CD14-positive monocyte (primary cell): ENCODE data around the gene SLCO1B3. TPM values are rescaled to one million over a fixed set of nuclear protein-coding genes. Genes with fewer than 3 reads are reported as not detected.

Source experiments
- DNase-seq, 3 donors: peaks; one replicate each; pipeline ENCODE4 v3.0.0-alpha.2; 2011 to 2022
- H2AFZ ChIP-seq: 2 replicates; pipeline ENCODE4 v1.6.0; 2012; ENCODE audit warnings: mild to moderate bottlenecking, low read depth, low read length, inconsistent platforms; ENCODE audit not compliant: insufficient read depth, poor library complexity, severe bottlenecking
- H3K27ac ChIP-seq, 2 donors: 1 replicate in 1 of 2; 2 replicates in 1 of 2; pipeline ENCODE4 v1.5.1; 2012 to 2013; ENCODE audit warnings: low read length in 2 of 2, control low read depth in 1 of 2, inconsistent platforms in 1 of 2, low read depth in 1 of 2, mild to moderate bottlenecking in 1 of 2
- H3K27me3 ChIP-seq, 2 donors: one replicate each; pipeline versions ENCODE4 v1.6.0 to v1.6.1; 2011 to 2013; ENCODE audit warnings: low read length in 2 of 2; ENCODE audit not compliant: control insufficient read depth in 2 of 2, insufficient read depth in 2 of 2
- H3K36me3 ChIP-seq, 2 donors: replicated peaks in 1 of 2; 1 replicate in 1 of 2; 2 replicates in 1 of 2; pipeline versions ENCODE4 v1.5.1 to v1.6.1; 2012 to 2013; ENCODE audit warnings: low read length in 2 of 2, control low read depth in 1 of 2, inconsistent platforms in 1 of 2, mild to moderate bottlenecking in 1 of 2; ENCODE audit not compliant: insufficient read depth in 2 of 2, control insufficient read depth in 1 of 2
- H3K4me1 ChIP-seq, 2 donors: 1 replicate in 1 of 2; 2 replicates in 1 of 2; pipeline versions ENCODE4 v1.5.1 to v1.6.1; 2012 to 2013; ENCODE audit warnings: low read length in 2 of 2, control low read depth in 1 of 2, inconsistent platforms in 1 of 2, mild to moderate bottlenecking in 1 of 2, moderate library complexity in 1 of 2; ENCODE audit not compliant: insufficient read depth in 2 of 2, control insufficient read depth in 1 of 2
- H3K4me2 ChIP-seq: replicated peaks from 2 replicates; pipeline ENCODE3; 2012; ENCODE audit warnings: low read length, moderate library complexity, mild to moderate bottlenecking; ENCODE audit not compliant: poor library complexity, severe bottlenecking; ENCODE audit errors: extremely low read depth
- H3K4me3 ChIP-seq, 3 experiments: fragments of 200-600 bp in 1 of 3; sonication (generic) in 1 of 3; replicated peaks in 1 of 3; 1 replicate in 2 of 3; 2 replicates in 1 of 3; pipeline ENCODE4 v1.5.1; 2011 to 2013; ENCODE audit warnings: low read length in 3 of 3, mild to moderate bottlenecking in 3 of 3, control low read depth in 2 of 3, low read depth in 2 of 3, inconsistent platforms in 1 of 3, moderate library complexity in 1 of 3
- H3K79me2 ChIP-seq: 2 replicates; pipeline ENCODE4 v1.6.0; 2012; ENCODE audit warnings: mild to moderate bottlenecking, control low read depth, inconsistent platforms, low read length, moderate library complexity; ENCODE audit not compliant: insufficient read depth
- H3K9ac ChIP-seq: 2 replicates; pipeline ENCODE4 v1.6.0; 2017; ENCODE audit warnings: low read length, mild to moderate bottlenecking; ENCODE audit not compliant: insufficient read depth, poor library complexity, severe bottlenecking
- H3K9me3 ChIP-seq, 2 donors: replicated peaks in 1 of 2; 1 replicate in 1 of 2; 2 replicates in 1 of 2; pipeline versions ENCODE4 v1.5.1 to v1.6.1; 2012 to 2013; ENCODE audit warnings: low read length in 2 of 2, control low read depth in 1 of 2; ENCODE audit not compliant: control insufficient read depth in 1 of 2, insufficient read depth in 1 of 2
- H4K20me1 ChIP-seq: 2 replicates; pipeline ENCODE4 v1.6.0; 2012; ENCODE audit warnings: mild to moderate bottlenecking, low read length, control low read depth, moderate library complexity; ENCODE audit not compliant: insufficient read depth
- H3K27ac Mint-ChIP-seq, 7 donors: one replicate each; pipeline ENCODE4 v1.8.0; 2020; ENCODE audit warnings: mild to moderate bottlenecking in 7 of 7, mixed read lengths in 7 of 7, moderate library complexity in 6 of 7, inconsistent platforms in 2 of 7
- H3K27me3 Mint-ChIP-seq, 3 donors: one replicate each; pipeline ENCODE4 v1.8.0; 2021 to 2022; ENCODE audit warnings: low read depth in 3 of 3, mild to moderate bottlenecking in 3 of 3, mixed read lengths in 3 of 3, moderate library complexity in 3 of 3, inconsistent platforms in 1 of 3
- H3K36me3 Mint-ChIP-seq, 2 donors: one replicate each; pipeline ENCODE4 v1.8.0; 2020; ENCODE audit warnings: mixed read lengths in 2 of 2, inconsistent platforms in 1 of 2, mild to moderate bottlenecking in 1 of 2
- H3K4me1 Mint-ChIP-seq: one replicate; pipeline ENCODE4 v1.8.0; 2020; ENCODE audit warnings: mild to moderate bottlenecking, mixed read lengths
- H3K4me3 Mint-ChIP-seq, 2 donors: one replicate each; pipeline ENCODE4 v1.8.0; 2020; ENCODE audit warnings: mild to moderate bottlenecking in 2 of 2, mixed read lengths in 2 of 2, moderate library complexity in 1 of 2
- H3K9me3 Mint-ChIP-seq, 7 donors: one replicate each; pipeline ENCODE4 v1.8.0; 2020 to 2022; ENCODE audit warnings: mixed read lengths in 7 of 7, mild to moderate bottlenecking in 6 of 7, moderate library complexity in 6 of 7, inconsistent platforms in 2 of 7
- CTCF ChIP-seq: fragments of 200-600 bp; IDR thresholded peaks from one replicate; pipeline ENCODE4 v1.8.0; 2022; ENCODE audit warnings: antibody characterized with exemption, mild to moderate bottlenecking
- WGBS: methylation state at CpG from one replicate; pipeline ENCODE4 v1.1.5; 2013; ENCODE audit warnings: missing lambda C conversion rate; ENCODE audit not compliant: insufficient coverage; 5-methylcytosine and 5-hydroxymethylcytosine counted together
- intact Hi-C, 2 donors: fragments of 100-400 bp; cut with micrococcal nuclease; formaldehyde crosslinking; loops; one replicate each; pipeline versions ENCODE4 v1.15.0 to v1.15.1; 2023
- polyA plus RNA-seq, 3 donors: library from polyadenylated mRNA; depleted of rRNA in 1 of 3; unstranded in 2 of 3; stranded (reverse) in 1 of 3; fragments of 300-500 nt in 2 of 3; fragments of >200 nt in 1 of 3; fragmentation: Illumina TruSeq in 2 of 3; gene quantifications; 1 replicate in 2 of 3; 2 replicates in 1 of 3; pipeline ENCODE4 v1.2.3, GENCODE V29; 2012 to 2021
- small RNA-seq: library from RNA; depleted of rRNA; stranded (forward); fragments of <200 nt; gene quantifications from one replicate; pipeline ENCODE3, GENCODE V24; 2012; ENCODE audit warnings: low read depth; ENCODE audit not compliant: insufficient read length

The SLCO1B3 gene
- polyA plus RNA-seq, 3 donors = not detected

- Mint-ChIP-seq H3K27me3 (no peaks in the 10 kb centered on the region), H3K4me3 (no peak overlapping the region), H3K9me3 (peaks cover 0 to 12% (median 2%) of the 10 kb centered on the region in 7 donors), H3K4me1 (no peaks in the 10 kb centered on the region), H3K27ac (no peak overlapping the region), H3K36me3 (no peaks in the 10 kb centered on the region)
- WGBS = 79% methylated on average over 2 of the region's 4 CpGs
- Histone ChIP-seq H3K4me2 (no peak overlapping the region), H3K4me3 (no peak overlapping the region), H3K9me3 (no peaks in the 10 kb centered on the region), H3K79me2 (no peaks in the 10 kb centered on the region), H2AFZ (no peak overlapping the region), H3K9ac (no peak overlapping the region), H3K4me1 (no peaks in the 10 kb centered on the region), H3K27me3 (no peaks in the 10 kb centered on the region), H3K27ac (no peak overlapping the region), H3K36me3 (no peaks in the 10 kb centered on the region), H4K20me1 (no peaks in the 10 kb centered on the region)
- TF ChIP-seq CTCF = no peak
- DNase-seq = no peak
- intact Hi-C loops = no loop called here
These were observed 153.3 kb downstream of the SLCO1B3 start for GRCh38 chr12:20963762-20964161.

Small RNA genes within 50 kb of the gene (small RNA-seq; reads per million reads assigned to genes)
- not detected for gene AC011604.1

Other genes starting within 250 kb of the SLCO1B3 start
- gene SLCO1C1, start 115.4 kb upstream of the SLCO1B3 start, polyA plus RNA-seq = not detected